ENCODE measurements around the gene NTNG2. TPM values are rescaled to one million over a fixed set of nuclear protein-coding genes. Genes with fewer than 3 reads are reported as not detected.

NTNG2 gene
- under 1 TPM; 0.21 to 0.67 (median 0.43) TPM for polyA plus RNA-seq
- long read RNA-seq, donor 1: 0 reads
- long read RNA-seq, donor 2, partial matches to known transcripts: 0 of 1 reads
- long read RNA-seq, donor 2, other reads (novel, unspliced or antisense): 0 of 1 reads
- long read RNA-seq, donor 3: 0 reads
- long read RNA-seq, donor 4: 0 reads
- long read RNA-seq, donor 5: 0 reads
- long read RNA-seq, donor 6: 0 reads
- long read RNA-seq, donor 7: 0 reads
- long read RNA-seq, donor 8: 0 reads
- long read RNA-seq, donor 9: 0 reads
- long read RNA-seq, donor 10: 0 reads

DNA sequence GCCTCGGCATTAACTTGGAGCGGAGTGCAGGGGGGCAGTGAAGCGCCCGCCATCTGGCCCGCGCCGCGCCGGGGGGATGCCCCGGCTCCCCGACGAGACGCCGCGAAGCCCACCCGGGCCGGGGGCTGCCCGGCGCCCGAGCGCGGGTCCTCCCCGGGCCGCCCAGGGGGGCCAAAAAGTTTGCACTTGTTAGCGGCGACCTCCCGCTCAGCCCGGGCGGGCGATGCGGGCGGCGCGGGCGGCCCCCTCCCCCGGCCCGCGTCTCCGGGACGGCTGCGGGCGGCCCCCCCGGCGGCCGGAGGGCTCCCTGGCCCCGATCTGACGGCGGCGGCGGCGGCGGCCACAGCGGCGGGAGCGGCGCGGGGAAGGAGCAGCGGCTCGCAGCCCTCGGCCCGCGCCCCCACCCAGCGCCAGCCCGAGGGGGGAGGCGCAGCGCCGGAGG, at the start of gene NTNG2:
Gene NTNG2, plus strand, starts transcription at position 316 of the 442 bp plus-strand sequence. CDS start 4,774 bp downstream, outside the sequence.
- Histone ChIP-seq H3K9me3 (ENCODE audit: control insufficient read depth in 2 of 2, insufficient read depth in 1 of 2, low read depth in 1 of 2, low read length in 1 of 2) (no peaks in the 10 kb centered on the region), H3K36me3 (ENCODE audit: control insufficient read depth in 3 of 3, insufficient read depth in 2 of 3, low read depth in 1 of 3, low read length in 3 of 3) (no peaks in the 10 kb centered on the region), H3K27ac (ENCODE audit: low read depth in 1 of 3, low read length in 2 of 3) (no peak within 1 kb of the TSS), H3K4me1 (ENCODE audit: control insufficient read depth in 3 of 3, insufficient read depth in 2 of 3, low read depth in 1 of 3, low read length in 2 of 3) (peaks cover 0 to 6% (median 6%) of the 10 kb centered on the region in 3 donors), H3K27me3 (ENCODE audit: control insufficient read depth in 3 of 3, insufficient read depth in 3 of 3, low read length in 3 of 3) (peaks cover 5 to 86% (median 25%) of the 10 kb centered on the region in 3 donors), H3K4me3 (ENCODE audit: low read depth in 1 of 3, low read length in 3 of 3) (peak within 1 kb of the TSS; percentile 34 to 74 (median 59))
- FAIRE-seq (no peak), DNase-seq (no peak)
- 1 to 2% (median 1%) methylated on average over 24 to 67 of the region's 67 CpGs for WGBS, 3 donors

- Histone ChIP-seq H3K36me3 (ENCODE audit: control insufficient read depth in 3 of 3, insufficient read depth in 2 of 3, low read depth in 1 of 3, low read length in 3 of 3) (no peaks in the 10 kb centered on the region), H3K4me3 (ENCODE audit: low read depth in 1 of 3, low read length in 3 of 3) (no peak overlapping the region), H3K4me1 (ENCODE audit: control insufficient read depth in 3 of 3, insufficient read depth in 2 of 3, low read depth in 1 of 3, low read length in 2 of 3) (no peaks in the 10 kb centered on the region), H3K27me3 (ENCODE audit: control insufficient read depth in 3 of 3, insufficient read depth in 3 of 3, low read length in 3 of 3) (no peaks in the 10 kb centered on the region), H3K27ac (ENCODE audit: low read depth in 1 of 3, low read length in 2 of 3) (no peak overlapping the region), H3K9me3 (ENCODE audit: control insufficient read depth in 2 of 2, insufficient read depth in 1 of 2, low read depth in 1 of 2, low read length in 1 of 2) (no peaks in the 10 kb centered on the region)
- FAIRE-seq: no peak
- whole genome bisulfite sequencing, 3 donors: 32 to 33% (median 32%) methylated on average over 17 to 18 of the region's 18 CpGs
- peak; percentile 47 to 80 for DNase-seq
These were observed 47.7 kb upstream of the NTNG2 start for GRCh38 chr9:132114102-132114707.

- WGBS, 3 donors: 59 to 84% (median 77%) methylated on average over 3 of the region's 3 CpGs
- Histone ChIP-seq H3K27ac (ENCODE audit: low read depth in 1 of 3, low read length in 2 of 3) (no peak overlapping the region), H3K4me3 (ENCODE audit: low read depth in 1 of 3, low read length in 3 of 3) (no peak overlapping the region), H3K36me3 (ENCODE audit: control insufficient read depth in 3 of 3, insufficient read depth in 2 of 3, low read depth in 1 of 3, low read length in 3 of 3) (no peaks in the 10 kb centered on the region), H3K9me3 (ENCODE audit: control insufficient read depth in 2 of 2, insufficient read depth in 1 of 2, low read depth in 1 of 2, low read length in 1 of 2) (no peaks in the 10 kb centered on the region), H3K27me3 (ENCODE audit: control insufficient read depth in 3 of 3, insufficient read depth in 3 of 3, low read length in 3 of 3) (peaks cover 0 to 2% (median 0%) of the 10 kb centered on the region in 3 donors), H3K4me1 (ENCODE audit: control insufficient read depth in 3 of 3, insufficient read depth in 2 of 3, low read depth in 1 of 3, low read length in 2 of 3) (no peaks in the 10 kb centered on the region)
- DNase-seq (no peak), FAIRE-seq (no peak)
These were observed 45.3 kb upstream of the NTNG2 start for GRCh38 chr9:132116583-132116982.

DNA sequence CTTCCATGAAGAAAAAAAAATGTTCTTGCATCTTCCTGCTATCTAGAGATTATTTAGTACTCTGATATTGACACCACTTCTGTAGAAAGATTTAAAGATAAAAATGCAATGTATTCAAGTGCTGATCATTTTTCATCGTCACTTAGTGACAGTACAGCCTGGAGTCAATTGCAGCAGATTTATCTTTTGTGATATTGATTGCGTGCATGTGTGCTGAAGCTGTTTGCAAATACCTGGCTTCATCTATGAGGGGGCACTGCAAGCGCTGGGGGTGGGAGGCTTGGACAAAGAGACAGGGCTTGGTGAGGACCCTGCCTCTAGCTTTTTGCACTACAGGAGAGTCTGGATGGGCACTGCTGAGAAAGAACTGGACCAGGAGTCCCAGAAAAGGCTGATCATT, 44.2 kb upstream of the NTNG2 start:
- DNase-seq: no peak
- Histone ChIP-seq H3K4me1 (ENCODE audit: control insufficient read depth in 3 of 3, insufficient read depth in 2 of 3, low read depth in 1 of 3, low read length in 2 of 3) (no peaks in the 10 kb centered on the region), H3K36me3 (ENCODE audit: control insufficient read depth in 3 of 3, insufficient read depth in 2 of 3, low read depth in 1 of 3, low read length in 3 of 3) (no peaks in the 10 kb centered on the region), H3K27ac (ENCODE audit: low read depth in 1 of 3, low read length in 2 of 3) (no peak overlapping the region), H3K9me3 (ENCODE audit: control insufficient read depth in 2 of 2, insufficient read depth in 1 of 2, low read depth in 1 of 2, low read length in 1 of 2) (no peaks in the 10 kb centered on the region), H3K27me3 (ENCODE audit: control insufficient read depth in 3 of 3, insufficient read depth in 3 of 3, low read length in 3 of 3) (peaks cover 0 to 6% (median 4%) of the 10 kb centered on the region in 3 donors), H3K4me3 (ENCODE audit: low read depth in 1 of 3, low read length in 3 of 3) (no peak overlapping the region)
- no peak for FAIRE-seq
- 34 to 68% (median 53%) methylated on average over 3 of the region's 3 CpGs for WGBS, 3 donors

GRCh38 chr9:132121021-132121420, 40.8 kb upstream of the NTNG2 start:
- 89 to 91% (median 90%) methylated on average over 2 of the region's 2 CpGs for WGBS, 3 donors
- Histone ChIP-seq H3K9me3 (ENCODE audit: control insufficient read depth in 2 of 2, insufficient read depth in 1 of 2, low read depth in 1 of 2, low read length in 1 of 2) (no peaks in the 10 kb centered on the region), H3K4me1 (ENCODE audit: control insufficient read depth in 3 of 3, insufficient read depth in 2 of 3, low read depth in 1 of 3, low read length in 2 of 3) (no peaks in the 10 kb centered on the region), H3K27ac (ENCODE audit: low read depth in 1 of 3, low read length in 2 of 3) (no peak overlapping the region), H3K4me3 (ENCODE audit: low read depth in 1 of 3, low read length in 3 of 3) (no peak overlapping the region), H3K27me3 (ENCODE audit: control insufficient read depth in 3 of 3, insufficient read depth in 3 of 3, low read length in 3 of 3) (peaks cover 0 to 22% (median 13%) of the 10 kb centered on the region in 3 donors), H3K36me3 (ENCODE audit: control insufficient read depth in 3 of 3, insufficient read depth in 2 of 3, low read depth in 1 of 3, low read length in 3 of 3) (no peaks in the 10 kb centered on the region)
- FAIRE-seq (no peak), DNase-seq (no peak)

- no peaks in the 10 kb centered on the region for H3K9me3 ChIP-seq (ENCODE audit: control insufficient read depth in 2 of 2, insufficient read depth in 1 of 2, low read depth in 1 of 2, low read length in 1 of 2)
- H3K27ac ChIP-seq (ENCODE audit: low read depth in 1 of 3, low read length in 2 of 3): no peak overlapping the region
- no peak overlapping the region for H3K4me3 ChIP-seq (ENCODE audit: low read depth in 1 of 3, low read length in 3 of 3)
- no peaks in the 10 kb centered on the region for H3K4me1 ChIP-seq (ENCODE audit: control insufficient read depth in 3 of 3, insufficient read depth in 2 of 3, low read depth in 1 of 3, low read length in 2 of 3)
- no peak for DNase-seq
- FAIRE-seq: no peak
- H3K36me3 ChIP-seq (ENCODE audit: control insufficient read depth in 3 of 3, insufficient read depth in 2 of 3, low read depth in 1 of 3, low read length in 3 of 3): no peaks in the 10 kb centered on the region
- H3K27me3 ChIP-seq (ENCODE audit: control insufficient read depth in 3 of 3, insufficient read depth in 3 of 3, low read length in 3 of 3): peaks cover 0 to 47% (median 22%) of the 10 kb centered on the region in 3 donors
- 39 to 55% (median 51%) methylated on average over 6 of the region's 6 CpGs for WGBS, 3 donors
These were observed 37.1 kb upstream of the NTNG2 start for GRCh38 chr9:132124800-132125199.

- Histone ChIP-seq H3K27me3 (ENCODE audit: control insufficient read depth in 3 of 3, insufficient read depth in 3 of 3, low read length in 3 of 3) (peaks cover 0 to 47% (median 22%) of the 10 kb centered on the region in 3 donors), H3K4me3 (ENCODE audit: low read depth in 1 of 3, low read length in 3 of 3) (no peak overlapping the region), H3K4me1 (ENCODE audit: control insufficient read depth in 3 of 3, insufficient read depth in 2 of 3, low read depth in 1 of 3, low read length in 2 of 3) (no peaks in the 10 kb centered on the region), H3K9me3 (ENCODE audit: control insufficient read depth in 2 of 2, insufficient read depth in 1 of 2, low read depth in 1 of 2, low read length in 1 of 2) (no peaks in the 10 kb centered on the region), H3K36me3 (ENCODE audit: control insufficient read depth in 3 of 3, insufficient read depth in 2 of 3, low read depth in 1 of 3, low read length in 3 of 3) (no peaks in the 10 kb centered on the region), H3K27ac (ENCODE audit: low read depth in 1 of 3, low read length in 2 of 3) (no peak overlapping the region)
- FAIRE-seq (no peak), DNase-seq (no peak)
- WGBS, 3 donors: 30 to 38% (median 36%) methylated on average over 7 of the region's 7 CpGs
These were observed 36.5 kb upstream of the NTNG2 start for GRCh38 chr9:132125361-132125760.

DNA sequence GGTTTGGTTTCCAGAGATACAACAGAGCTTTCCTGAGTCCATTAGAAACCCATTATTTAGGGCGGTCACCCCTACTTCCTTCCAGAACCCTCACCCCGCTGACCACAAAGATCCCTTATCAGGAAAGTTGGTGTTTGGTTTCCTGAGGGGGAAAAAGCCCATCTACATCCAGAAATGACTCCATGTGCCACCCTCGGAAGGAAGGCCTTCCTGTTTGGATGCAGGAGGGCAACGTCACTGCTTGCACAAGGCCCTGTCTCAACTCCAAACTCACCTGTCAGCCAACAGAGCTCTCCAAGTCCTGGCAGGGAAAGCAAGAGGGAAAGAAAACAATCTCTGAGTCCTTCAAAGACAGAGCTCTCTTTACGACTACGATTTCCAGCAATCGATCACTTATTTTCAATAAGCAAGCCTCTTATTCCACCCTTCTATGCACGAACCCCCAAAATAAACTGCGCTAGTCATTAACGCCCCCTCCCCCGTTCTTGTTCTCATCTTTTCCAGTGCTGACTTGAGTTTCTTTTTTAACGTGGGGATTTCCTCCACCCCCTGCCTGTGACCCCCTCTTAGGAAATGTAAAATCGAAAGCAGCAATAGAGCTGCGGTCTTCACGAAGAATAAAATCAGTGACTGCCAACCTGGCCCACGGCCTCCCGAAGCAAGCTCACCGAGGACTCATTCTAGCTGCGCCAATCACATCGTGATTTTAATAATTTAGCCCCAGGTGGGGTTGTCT, 35.7 kb upstream of the NTNG2 start:
- peaks cover 0 to 49% (median 22%) of the 10 kb centered on the region in 3 donors for H3K27me3 ChIP-seq (ENCODE audit: control insufficient read depth in 3 of 3, insufficient read depth in 3 of 3, low read length in 3 of 3)
- H3K36me3 ChIP-seq (ENCODE audit: control insufficient read depth in 3 of 3, insufficient read depth in 2 of 3, low read depth in 1 of 3, low read length in 3 of 3): no peaks in the 10 kb centered on the region
- H3K4me1 ChIP-seq (ENCODE audit: control insufficient read depth in 3 of 3, insufficient read depth in 2 of 3, low read depth in 1 of 3, low read length in 2 of 3): no peaks in the 10 kb centered on the region
- no peak overlapping the region for H3K4me3 ChIP-seq (ENCODE audit: low read depth in 1 of 3, low read length in 3 of 3)
- 44 to 65% (median 49%) methylated on average over 20 of the region's 20 CpGs for WGBS, 3 donors
- H3K27ac ChIP-seq (ENCODE audit: low read depth in 1 of 3, low read length in 2 of 3): no peak overlapping the region
- no peaks in the 10 kb centered on the region for H3K9me3 ChIP-seq (ENCODE audit: control insufficient read depth in 2 of 2, insufficient read depth in 1 of 2, low read depth in 1 of 2, low read length in 1 of 2)
- DNase-seq: no peak
- FAIRE-seq: no peak

All from small intestine (tissue), 16 donors.